Transverse colon (tissue), 4 donors: ENCODE measurements around the gene PIK3AP1. TPM values are rescaled to one million over a fixed set of nuclear protein-coding genes. Genes with fewer than 3 reads are reported as not detected.

ENCODE experiments used
- DNase-seq: peaks from one replicate; pipeline ENCODE4 v3.0.0-alpha.2; 2019
- H3K27ac ChIP-seq, 4 donors: fragments of 200-600 bp; sonication (generic); 2 replicates each; pipeline ENCODE4 v1.5.1; 2016 to 2018; ENCODE audit warnings: inconsistent platforms in 4 of 4
- H3K27me3 ChIP-seq: fragments of 200-600 bp; sonication (generic); 2 replicates; pipeline ENCODE4 v1.5.1; 2017; ENCODE audit warnings: inconsistent platforms
- H3K36me3 ChIP-seq, 4 donors: fragments of 200-600 bp; sonication (generic); 2 replicates each; pipeline ENCODE4 v1.5.1; 2017 to 2019; ENCODE audit warnings: inconsistent platforms in 4 of 4
- H3K4me1 ChIP-seq, 4 donors: fragments of 200-600 bp; sonication (generic); 2 replicates each; pipeline ENCODE4 v1.5.1; 2017 to 2020; ENCODE audit warnings: inconsistent platforms in 4 of 4
- H3K4me3 ChIP-seq, 4 donors: fragments of 200-600 bp; sonication (generic); 1 replicate in 1 of 4; 2 replicates in 3 of 4; pipeline versions ENCODE4 v1.5.1 to v1.6.1; 2017 to 2019; ENCODE audit warnings: inconsistent platforms in 4 of 4
- H3K9me3 ChIP-seq, 2 donors: fragments of 200-600 bp; sonication (generic); 2 replicates each; pipeline ENCODE4 v1.5.1; 2017 to 2019; ENCODE audit warnings: inconsistent platforms in 2 of 2
- CTCF ChIP-seq, 5 experiments: fragments of 200-600 bp in 3 of 5; fragments of 450-650 bp in 2 of 5; sonication (generic) in 3 of 5; IDR thresholded peaks; 1 replicate in 2 of 5; 2 replicates in 3 of 5; pipeline ENCODE4 v1.5.1; 2016 to 2017; ENCODE audit warnings: antibody characterized with exemption in 5 of 5, inconsistent platforms in 3 of 5, mild to moderate bottlenecking in 2 of 5, moderate library complexity in 1 of 5
- EP300 ChIP-seq: sonication (generic); formaldehyde crosslinking; IDR thresholded peaks from one replicate; pipeline ENCODE4 v1.6.1; 2017; ENCODE audit warnings: antibody characterized with exemption, low read depth
- POLR2A ChIP-seq: fragments of 450-650 bp; IDR thresholded peaks from one replicate; pipeline ENCODE4 v1.6.1; 2016; ENCODE audit warnings: antibody characterized with exemption, mild to moderate bottlenecking, moderate library complexity
- POLR2AphosphoS5 ChIP-seq, 3 donors: sonication (generic); formaldehyde crosslinking; IDR thresholded peaks; one replicate each; pipeline ENCODE4 v1.6.1; 2016; ENCODE audit warnings: antibody characterized with exemption in 3 of 3
- WGBS, 2 donors: methylation state at CpG; one replicate each; pipeline ENCODE4 v1.1.5; 2018; ENCODE audit warnings: low coverage in 1 of 2; 5-methylcytosine and 5-hydroxymethylcytosine counted together
- in situ Hi-C, 4 donors: fragments of 200-750 bp; cut with MboI; loops; one replicate each; pipeline versions ENCODE4 v1.15.0 to v1.15.1; 2017; ENCODE audit warnings: low sequenced_read_pairs in 3 of 4, low pct_ligation_motif_present in 1 of 4, low pct_unique_long_range_greater_than_20kb in 1 of 4
- intact Hi-C: fragments of 100-400 bp; cut with DNase I; formaldehyde crosslinking; loops from one replicate; pipeline ENCODE4 v1.15.1; 2023; ENCODE audit warnings: low total_unique reads
- total RNA-seq, 4 donors: library from RNA; depleted of rRNA; stranded (reverse); fragments of >200 nt; gene quantifications; one replicate each; pipeline ENCODE4 v1.1.0, GENCODE V29; 2016

Gene PIK3AP1
- total RNA-seq, 4 donors from 2014 or later, result 6.4 to 42.6 (median 16.3) TPM

DNA sequence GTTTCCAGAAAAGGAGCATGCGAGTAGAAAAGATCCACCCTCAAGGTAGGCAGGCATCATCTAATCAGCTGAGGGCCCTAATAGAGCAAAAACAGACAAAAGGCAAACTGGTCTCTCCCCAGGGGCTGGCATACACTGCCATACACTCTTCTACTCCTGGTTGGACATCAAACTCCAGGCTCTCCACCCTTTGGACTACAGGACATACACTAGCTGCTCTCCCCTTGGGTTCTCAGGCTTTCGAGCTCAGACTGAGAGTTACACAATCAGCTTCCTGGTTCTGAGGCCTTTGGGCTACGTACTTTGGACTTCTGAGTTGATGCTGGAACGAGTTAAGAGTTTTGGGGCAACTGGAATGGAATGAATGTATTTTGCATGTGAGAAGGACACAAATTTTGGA lies 82.6 kb downstream of the PIK3AP1 start:
- Histone ChIP-seq H3K36me3 (no peaks in the 10 kb centered on the region), H3K27ac (no peak overlapping the region), H3K27me3 (no peaks in the 10 kb centered on the region), H3K4me3 (no peak overlapping the region), H3K4me1 (peaks cover 0 to 29% (median 5%) of the 10 kb centered on the region in 4 donors), H3K9me3 (no peaks in the 10 kb centered on the region)
- intact Hi-C loops (no loop called here), in situ Hi-C loops (loop anchor here in 2 of 4 donors (25.0 kb wide), 2 partner anchors 200 to 375 kb away; partner anchors contain the start of gene LCOR (in 1 of the 2))
- no peak for DNase-seq
- TF ChIP-seq POLR2A (no peak), CTCF (IDR thresholded peaks at IDR 0.05) (no peak)
- WGBS, 2 donors, result 70 to 89% methylated on average over 3 to 4 of the region's 4 CpGs

GRCh38 chr10:96636551-96636950 lies 83.8 kb downstream of the PIK3AP1 start:
- Histone ChIP-seq H3K27me3 (no peaks in the 10 kb centered on the region), H3K36me3 (no peaks in the 10 kb centered on the region), H3K4me3 (no peak overlapping the region), H3K4me1 (peaks cover 0 to 34% (median 5%) of the 10 kb centered on the region in 4 donors), H3K27ac (no peak overlapping the region), H3K9me3 (no peaks in the 10 kb centered on the region)
- DNase-seq, result no peak
- TF ChIP-seq EP300 (no peak), POLR2A (no peak), CTCF (IDR thresholded peaks at IDR 0.05) (no peak), POLR2AphosphoS5 (IDR thresholded peaks at IDR 0.05) (no peak)
- WGBS, 2 donors, result 43 to 44% methylated on average over 1 of the region's 1 CpG
- in situ Hi-C loops, result loop anchor here in 2 of 4 donors (25.0 kb wide), 2 partner anchors 201 to 376 kb away; partner anchors contain the start of gene LCOR (in 1 of the 2)
- intact Hi-C loops, result no loop called here

- Histone ChIP-seq H3K27me3 (no peaks in the 10 kb centered on the region), H3K9me3 (no peaks in the 10 kb centered on the region), H3K36me3 (no peaks in the 10 kb centered on the region), H3K4me3 (no peak overlapping the region), H3K27ac (peak overlapping the region in 3 of 4 donors; percentile 24 to 54 (median 36)), H3K4me1 (peaks cover 0 to 26% (median 5%) of the 10 kb centered on the region in 4 donors)
- in situ Hi-C loops, result loop anchor here in 2 of 4 donors (25.0 kb wide), 2 partner anchors 204 to 379 kb away; partner anchors contain the start of gene LCOR (in 1 of the 2)
- intact Hi-C loops, result no loop called here
- WGBS, 2 donors, result 63 to 66% methylated on average over 3 to 4 of the region's 4 CpGs
- TF ChIP-seq CTCF (IDR thresholded peaks at IDR 0.05), result no peak
- TF ChIP-seq EP300, result peak; percentile 7
- no peak for DNase-seq
Observed at GRCh38 chr10:96632974-96633710, 87.2 kb downstream of the PIK3AP1 start.

- no peak for TF ChIP-seq POLR2A
- TF ChIP-seq CTCF (IDR thresholded peaks at IDR 0.05), result no peak
- no peak for TF ChIP-seq POLR2AphosphoS5 (IDR thresholded peaks at IDR 0.05)
- no peak for TF ChIP-seq EP300
- in situ Hi-C loops (loop anchor here in 2 of 4 donors (25.0 kb wide), 2 partner anchors 210 to 385 kb away; partner anchors contain the start of gene LCOR (in 1 of the 2)), intact Hi-C loops (no loop called here)
- H3K4me1 ChIP-seq, result peaks cover 0 to under 1% (median 0%) of the 10 kb centered on the region in 4 donors
- WGBS, 2 donors, result 47 to 50% methylated on average over 1 of the region's 1 CpG
- H3K27ac ChIP-seq, result no peak overlapping the region
- no peak overlapping the region for H3K4me3 ChIP-seq
- H3K9me3 ChIP-seq, result no peaks in the 10 kb centered on the region
- no peaks in the 10 kb centered on the region for H3K27me3 ChIP-seq
- no peak for DNase-seq
- H3K36me3 ChIP-seq, result no peaks in the 10 kb centered on the region
Observed at GRCh38 chr10:96627292-96627691, 93.0 kb downstream of the PIK3AP1 start.
